ENCODE data around the gene ATAD3C. TPM values are rescaled to one million over a fixed set of nuclear protein-coding genes. Genes with fewer than 3 reads are reported as not detected.
"Not testable (repeated sequence)": the region's sequence is repeated elsewhere in the genome, so short reads cannot be mapped to it uniquely, and the experiment has no call there.

ATAD3C gene
- total RNA-seq, 1 donor from 2014 or later, result not detected

- no peaks in the 10 kb centered on the region for H3K27me3 ChIP-seq
- no peak overlapping the region for H3K27ac ChIP-seq
- H3K9me3 Mint-ChIP-seq, result no peaks in the 10 kb centered on the region
- no peaks in the 10 kb centered on the region for H3K36me3 ChIP-seq
- no peak overlapping the region for H3K9ac ChIP-seq
- H3F3A ChIP-seq (ENCODE audit: low read depth), result peaks cover 57% of the 10 kb centered on the region
- H3K4me2 ChIP-seq, result peak overlapping the region; percentile 77
- no peaks in the 10 kb centered on the region for H4K20me1 ChIP-seq (ENCODE audit: low read depth)
- peaks cover 3% of the 10 kb centered on the region for H3K36me3 Mint-ChIP-seq
- peaks cover 47% of the 10 kb centered on the region for H3K4me1 Mint-ChIP-seq
- H3K4me3 ChIP-seq, result peak overlapping the region; percentile 48
- H3K27me3 Mint-ChIP-seq (ENCODE audit: insufficient read depth, low read depth), result peaks cover 18% of the 10 kb centered on the region
- DNase-seq (ENCODE audit: low spot score), result peak; percentile 74
- H3K4me1 ChIP-seq, result peaks cover 38% of the 10 kb centered on the region
- no peaks in the 10 kb centered on the region for H3K9me3 ChIP-seq (ENCODE audit: low read depth)
- H3K79me2 ChIP-seq (ENCODE audit: low read depth), result no peaks in the 10 kb centered on the region
- H3K4me3 Mint-ChIP-seq, result no peak overlapping the region
- no peak overlapping the region for H2AFZ ChIP-seq (replicated peaks)
- TF ChIP-seq EZH2phosphoT487 (IDR thresholded peaks at IDR 0.05), result no peak
- no peak for TF ChIP-seq EZH2 (IDR thresholded peaks at IDR 0.05)
- TF ChIP-seq, protein P1, sequence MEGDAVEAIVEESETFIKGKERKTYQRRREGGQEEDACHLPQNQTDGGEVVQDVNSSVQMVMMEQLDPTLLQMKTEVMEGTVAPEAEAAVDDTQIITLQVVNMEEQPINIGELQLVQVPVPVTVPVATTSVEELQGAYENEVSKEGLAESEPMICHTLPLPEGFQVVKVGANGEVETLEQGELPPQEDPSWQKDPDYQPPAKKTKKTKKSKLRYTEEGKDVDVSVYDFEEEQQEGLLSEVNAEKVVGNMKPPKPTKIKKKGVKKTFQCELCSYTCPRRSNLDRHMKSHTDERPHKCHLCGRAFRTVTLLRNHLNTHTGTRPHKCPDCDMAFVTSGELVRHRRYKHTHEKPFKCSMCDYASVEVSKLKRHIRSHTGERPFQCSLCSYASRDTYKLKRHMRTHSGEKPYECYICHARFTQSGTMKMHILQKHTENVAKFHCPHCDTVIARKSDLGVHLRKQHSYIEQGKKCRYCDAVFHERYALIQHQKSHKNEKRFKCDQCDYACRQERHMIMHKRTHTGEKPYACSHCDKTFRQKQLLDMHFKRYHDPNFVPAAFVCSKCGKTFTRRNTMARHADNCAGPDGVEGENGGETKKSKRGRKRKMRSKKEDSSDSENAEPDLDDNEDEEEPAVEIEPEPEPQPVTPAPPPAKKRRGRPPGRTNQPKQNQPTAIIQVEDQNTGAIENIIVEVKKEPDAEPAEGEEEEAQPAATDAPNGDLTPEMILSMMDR (IDR thresholded peaks at IDR 0.05), result no peak
- no peak overlapping the region for H3K27ac Mint-ChIP-seq
Observed at GRCh38 chr1:1427106-1427819, 22.2 kb upstream of the ATAD3C start.

DNA sequence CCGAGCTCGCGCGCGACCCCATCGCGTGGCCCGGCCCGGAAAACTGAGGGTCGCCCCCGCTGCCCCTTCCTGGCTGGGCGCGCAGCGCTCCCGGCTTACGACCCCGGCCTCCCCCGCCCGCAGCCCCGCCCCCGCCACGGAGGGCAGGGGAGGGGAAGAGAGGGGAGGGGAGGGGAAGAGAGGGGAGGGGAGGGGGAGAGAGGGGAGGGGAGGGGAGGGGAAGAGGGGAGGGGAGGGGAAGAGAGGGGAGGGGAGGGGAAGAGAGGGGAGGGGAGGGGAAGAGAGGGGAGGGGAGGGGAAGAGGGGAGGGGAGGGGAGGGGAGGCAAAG, 21.7 kb upstream of the ATAD3C start:
- peak overlapping the region; percentile 48 for H3K4me3 ChIP-seq
- no peak for TF ChIP-seq EZH2 (IDR thresholded peaks at IDR 0.05)
- TF ChIP-seq, protein P1 (IDR thresholded peaks at IDR 0.05), result no peak
- no peak for TF ChIP-seq EZH2phosphoT487 (IDR thresholded peaks at IDR 0.05)
- DNase-seq (ENCODE audit: low spot score), result no peak
- H3K27ac Mint-ChIP-seq, result no peak overlapping the region
- H3K36me3 ChIP-seq, result no peaks in the 10 kb centered on the region
- no peak overlapping the region for H3K9ac ChIP-seq
- H3K4me1 ChIP-seq, result peaks cover 43% of the 10 kb centered on the region
- peaks cover 46% of the 10 kb centered on the region for H3K4me1 Mint-ChIP-seq
- peak overlapping the region; percentile 77 for H3K4me2 ChIP-seq
- no peaks in the 10 kb centered on the region for H4K20me1 ChIP-seq (ENCODE audit: low read depth)
- H3K27me3 ChIP-seq, result no peaks in the 10 kb centered on the region
- no peak overlapping the region for H3K27ac ChIP-seq
- no peak overlapping the region for H2AFZ ChIP-seq (replicated peaks)
- H3K9me3 ChIP-seq (ENCODE audit: low read depth), result no peaks in the 10 kb centered on the region
- no peak overlapping the region for H3K4me3 Mint-ChIP-seq
- peaks cover 3% of the 10 kb centered on the region for H3K36me3 Mint-ChIP-seq
- H3F3A ChIP-seq (ENCODE audit: low read depth), result peaks cover 62% of the 10 kb centered on the region
- no peaks in the 10 kb centered on the region for H3K9me3 Mint-ChIP-seq
- peaks cover 18% of the 10 kb centered on the region for H3K27me3 Mint-ChIP-seq (ENCODE audit: insufficient read depth, low read depth)
- no peaks in the 10 kb centered on the region for H3K79me2 ChIP-seq (ENCODE audit: low read depth)

GRCh38 chr1:1428174-1428573, 21.3 kb upstream of the ATAD3C start:
- Mint-ChIP-seq H3K27me3 (ENCODE audit: insufficient read depth, low read depth) (peaks cover 18% of the 10 kb centered on the region), H3K9me3 (no peaks in the 10 kb centered on the region), H3K36me3 (peaks cover 3% of the 10 kb centered on the region), H3K4me3 (peak overlapping the region; percentile 76), H3K4me1 (peaks cover 46% of the 10 kb centered on the region), H3K27ac (peak overlapping the region; percentile 14)
- H3K4me2 ChIP-seq, result no peak overlapping the region
- no peak overlapping the region for H3K4me3 ChIP-seq
- H2AFZ ChIP-seq (replicated peaks), result no peak overlapping the region
- DNase-seq (ENCODE audit: low spot score), result no peak
- H3K4me1 ChIP-seq, result peaks cover 47% of the 10 kb centered on the region
- TF ChIP-seq EZH2phosphoT487 (IDR thresholded peaks at IDR 0.05) (no peak), EZH2 (IDR thresholded peaks at IDR 0.05) (no peak)
- TF ChIP-seq, protein P1 (IDR thresholded peaks at IDR 0.05), result no peak
- no peak overlapping the region for H3K9ac ChIP-seq
- H3K27me3 ChIP-seq, result no peaks in the 10 kb centered on the region
- H3F3A ChIP-seq (ENCODE audit: low read depth), result peaks cover 65% of the 10 kb centered on the region
- no peak overlapping the region for H3K27ac ChIP-seq
- no peaks in the 10 kb centered on the region for H3K79me2 ChIP-seq (ENCODE audit: low read depth)
- no peaks in the 10 kb centered on the region for H3K9me3 ChIP-seq (ENCODE audit: low read depth)
- H3K36me3 ChIP-seq, result no peaks in the 10 kb centered on the region
- H4K20me1 ChIP-seq (ENCODE audit: low read depth), result no peaks in the 10 kb centered on the region

DNA sequence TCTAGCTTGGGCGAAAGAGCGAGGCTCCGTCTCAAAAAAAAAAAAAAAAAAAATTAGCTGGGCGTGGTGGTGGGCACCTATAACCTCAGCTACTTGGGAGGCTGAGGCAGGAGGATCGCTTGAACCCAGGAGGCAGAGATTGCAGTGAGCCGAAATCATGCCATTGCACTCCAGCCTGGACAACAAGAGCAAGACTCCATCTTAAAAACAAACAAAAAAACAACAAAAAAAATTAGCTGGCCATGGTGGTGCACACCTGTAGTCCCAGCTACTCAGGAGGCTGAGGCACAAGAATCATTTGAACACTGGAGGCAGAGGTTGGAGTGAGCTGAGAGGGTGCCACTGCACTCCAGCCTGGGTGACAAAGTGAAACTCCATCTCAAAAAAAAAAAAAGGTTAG, 20.5 kb upstream of the ATAD3C start:
- H3K4me2 ChIP-seq; DNase-seq (ENCODE audit: low spot score); H3K4me3 Mint-ChIP-seq; H3K27ac Mint-ChIP-seq; H3K79me2 ChIP-seq (ENCODE audit: low read depth); H3K9me3 ChIP-seq (ENCODE audit: low read depth); H4K20me1 ChIP-seq (ENCODE audit: low read depth); H3K9me3 Mint-ChIP-seq; H3K4me3 ChIP-seq; H3K36me3 Mint-ChIP-seq; H2AFZ ChIP-seq (replicated peaks); H3K27ac ChIP-seq; H3K27me3 ChIP-seq; H3K9ac ChIP-seq; H3K36me3 ChIP-seq: not testable (repeated sequence)
- peaks cover 55% of the 10 kb centered on the region for H3K4me1 ChIP-seq
- H3F3A ChIP-seq (ENCODE audit: low read depth), result peaks cover 73% of the 10 kb centered on the region
- H3K4me1 Mint-ChIP-seq, result peaks cover 48% of the 10 kb centered on the region
- peaks cover 18% of the 10 kb centered on the region for H3K27me3 Mint-ChIP-seq (ENCODE audit: insufficient read depth, low read depth)

Data from neural progenitor cell (in vitro differentiated cells).